DND-41 (cell line): ENCODE results near the gene RGS14.

ENCODE experiments used
- ATAC-seq: fragments of 200-7000 bp; cut with Tn5 transposase; 3 replicates; pipeline ENCODE4 v1.9.1; 2021; ENCODE audit warnings: low read depth; ENCODE audit not compliant: insufficient read depth
- DNase-seq: peaks from one replicate; pipeline ENCODE4 v3.0.0-alpha.2; 2020
- H2AFZ ChIP-seq: 2 replicates; pipeline ENCODE4 v1.6.0; 2012; ENCODE audit warnings: low read depth, low read length
- H3K27ac ChIP-seq: 2 replicates; pipeline ENCODE4 v1.5.1; 2012; ENCODE audit warnings: low read length, inconsistent platforms
- H3K27me3 ChIP-seq: fragments of 200-600 bp; sonication (generic); 2 replicates; pipeline ENCODE4 v1.6.0; 2012; ENCODE audit warnings: low read length, mild to moderate bottlenecking, inconsistent platforms; ENCODE audit not compliant: insufficient read depth, poor library complexity
- H3K36me3 ChIP-seq: 2 replicates; pipeline ENCODE4 v1.5.1; 2012; ENCODE audit warnings: low read length, inconsistent platforms; ENCODE audit not compliant: insufficient read depth
- H3K4me1 ChIP-seq: 2 replicates; pipeline ENCODE4 v1.5.1; 2012; ENCODE audit warnings: mild to moderate bottlenecking, low read length; ENCODE audit not compliant: insufficient read depth
- H3K4me2 ChIP-seq: 2 replicates; pipeline ENCODE4 v1.6.0; 2012; ENCODE audit warnings: mild to moderate bottlenecking, moderate library complexity, low read length, inconsistent platforms; ENCODE audit not compliant: insufficient read depth
- H3K4me3 ChIP-seq, 2 experiments: fragments of 200-600 bp in 1 of 2; shearing (Covaris generic) in 1 of 2; 2 replicates each; pipeline ENCODE4 v1.5.1; 2012 to 2016; ENCODE audit warnings: inconsistent platforms in 2 of 2, low read length in 2 of 2, mild to moderate bottlenecking in 2 of 2, low read depth in 1 of 2, moderate library complexity in 1 of 2
- H3K79me2 ChIP-seq: 2 replicates; pipeline ENCODE4 v1.6.0; 2012; ENCODE audit warnings: low read length, inconsistent platforms; ENCODE audit not compliant: insufficient read depth
- H3K9ac ChIP-seq: 2 replicates; pipeline ENCODE4 v1.6.0; 2012; ENCODE audit warnings: low read depth, mild to moderate bottlenecking, inconsistent platforms, low read length, moderate library complexity
- H3K9me3 ChIP-seq: 2 replicates; pipeline ENCODE4 v1.5.1; 2012; ENCODE audit warnings: low read length, moderate library complexity, mild to moderate bottlenecking, inconsistent platforms; ENCODE audit not compliant: insufficient read depth, severe bottlenecking
- H4K20me1 ChIP-seq: 2 replicates; pipeline ENCODE4 v1.6.0; 2012; ENCODE audit warnings: low read length; ENCODE audit not compliant: insufficient read depth
- CTCF ChIP-seq: IDR thresholded peaks from 2 replicates; pipeline ENCODE4 v1.5.1; 2012; ENCODE audit warnings: borderline replicate concordance, low read length, moderate library complexity, mild to moderate bottlenecking; ENCODE audit not compliant: poor library complexity, severe bottlenecking; ENCODE audit errors: extremely low read depth
- EZH2 ChIP-seq: IDR thresholded peaks from 3 replicates; pipeline ENCODE4 v1.6.1; 2012; ENCODE audit warnings: borderline replicate concordance, low read depth, mild to moderate bottlenecking, moderate library complexity, low read length, inconsistent platforms; ENCODE audit not compliant: severe bottlenecking

Gene RGS14

GRCh38 chr5:177385720-177386119, 28.0 kb downstream of the RGS14 start:
- no peak overlapping the region for H3K4me2 ChIP-seq
- ATAC-seq: no peak
- H3K79me2 ChIP-seq: no peaks in the 10 kb centered on the region

GRCh38 chr5:177386542-177386941, 28.8 kb downstream of the RGS14 start:
- no peaks in the 10 kb centered on the region for H3K36me3 ChIP-seq

More at GRCh38 chr5:177385720-177386119, 28.0 kb downstream of the RGS14 start:
- DNase-seq: no peak
- no peak overlapping the region for H3K4me3 ChIP-seq
- no peak overlapping the region for H3K9ac ChIP-seq
- peaks cover 17% of the 10 kb centered on the region for H3K27me3 ChIP-seq
- no peaks in the 10 kb centered on the region for H3K9me3 ChIP-seq
- no peak for TF ChIP-seq EZH2
- TF ChIP-seq CTCF: no peak
- H3K36me3 ChIP-seq: no peaks in the 10 kb centered on the region
- no peaks in the 10 kb centered on the region; the same call in 1 of the 2 replicates for H4K20me1 ChIP-seq
- no peak overlapping the region for H3K27ac ChIP-seq
- no peak overlapping the region for H2AFZ ChIP-seq
- peaks cover 2% of the 10 kb centered on the region for H3K4me1 ChIP-seq

DNA sequence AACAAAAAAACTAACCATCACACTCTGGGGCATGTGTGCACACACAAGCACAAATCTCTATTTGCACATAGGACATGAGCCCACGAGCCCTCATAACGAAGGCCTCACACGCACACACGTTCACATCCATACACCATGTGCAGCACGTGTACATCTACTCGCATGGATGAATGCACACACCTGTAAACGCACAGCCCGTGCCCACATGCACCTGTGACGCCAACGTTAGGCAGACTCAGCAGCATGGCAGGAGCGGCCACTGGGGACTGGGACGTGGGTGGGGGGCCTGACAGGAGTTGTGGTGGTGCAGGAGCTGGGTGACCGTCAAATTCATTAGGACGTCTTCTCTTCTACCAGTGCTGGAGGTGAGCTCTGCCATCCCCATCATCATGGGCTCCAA, 29.7 kb downstream of the RGS14 start:
- no peak for ATAC-seq
- Histone ChIP-seq H2AFZ (no peak overlapping the region), H3K4me1 (peaks cover 6% of the 10 kb centered on the region), H3K27ac (no peak overlapping the region), H3K4me2 (no peak overlapping the region), H4K20me1 (no peaks in the 10 kb centered on the region; the same call in 1 of the 2 replicates), H3K27me3 (peaks cover 17% of the 10 kb centered on the region), H3K4me3 (no peak overlapping the region), H3K36me3 (no peaks in the 10 kb centered on the region), H3K9me3 (no peaks in the 10 kb centered on the region), H3K79me2 (no peaks in the 10 kb centered on the region), H3K9ac (no peak overlapping the region)
- TF ChIP-seq CTCF (no peak), EZH2 (no peak)
- no peak for DNase-seq

More at GRCh38 chr5:177386542-177386941, 28.8 kb downstream of the RGS14 start:
- Histone ChIP-seq H3K9ac (no peak overlapping the region), H2AFZ (no peak overlapping the region), H3K4me3 (no peak overlapping the region), H3K9me3 (no peaks in the 10 kb centered on the region), H3K79me2 (no peaks in the 10 kb centered on the region), H3K27ac (no peak overlapping the region), H3K27me3 (peaks cover 17% of the 10 kb centered on the region), H3K4me2 (no peak overlapping the region), H4K20me1 (no peaks in the 10 kb centered on the region; the same call in 1 of the 2 replicates), H3K4me1 (peaks cover 6% of the 10 kb centered on the region)
- DNase-seq (no peak), ATAC-seq (no peak)
- no peak for TF ChIP-seq EZH2
- no peak for TF ChIP-seq CTCF
